Ascending aorta (tissue), 2 donors: ENCODE measurements around the gene NUMB. TPM values are rescaled to one million over a fixed set of nuclear protein-coding genes. Genes with fewer than 3 reads are reported as not detected.
"Not testable (repeated sequence)": the region's sequence is repeated elsewhere in the genome, so short reads cannot be mapped to it uniquely, and the experiment has no call there.

Experiments used
- DNase-seq, 2 donors: peaks; one replicate each; pipeline ENCODE4 v3.0.0-alpha.2; 2019; ENCODE audit warnings: low spot score in 2 of 2
- H3K27ac ChIP-seq, 2 donors: fragments of 200-600 bp; sonication (generic); one replicate each; pipeline ENCODE4 v1.5.1; 2016 to 2017; ENCODE audit warnings: mild to moderate bottlenecking in 1 of 2
- H3K27me3 ChIP-seq: fragments of 200-600 bp; sonication (generic); one replicate; pipeline ENCODE4 v1.5.1; 2017
- H3K36me3 ChIP-seq, 2 donors: fragments of 200-600 bp; sonication (generic); one replicate each; pipeline ENCODE4 v1.5.1; 2016
- H3K4me1 ChIP-seq, 2 donors: fragments of 200-600 bp; sonication (generic); one replicate each; pipeline ENCODE4 v1.5.1; 2016 to 2017; ENCODE audit warnings: mild to moderate bottlenecking in 1 of 2
- H3K4me3 ChIP-seq, 2 donors: fragments of 200-600 bp; sonication (generic); one replicate each; pipeline ENCODE4 v1.5.1; 2016 to 2017; ENCODE audit warnings: mild to moderate bottlenecking in 1 of 2
- H3K9me3 ChIP-seq, 2 donors: fragments of 200-600 bp; sonication (generic); one replicate each; pipeline ENCODE4 v1.5.1; 2016
- CTCF ChIP-seq, 3 experiments: fragments of 200-600 bp in 2 of 3; fragments of 450-650 bp in 1 of 3; sonication (generic) in 2 of 3; IDR thresholded peaks; one replicate each; pipeline ENCODE4 v1.5.1; 2016 to 2019; ENCODE audit warnings: antibody characterized with exemption in 3 of 3, mild to moderate bottlenecking in 1 of 3, moderate library complexity in 1 of 3
- intact Hi-C: fragments of 100-400 bp; cut with DNase I; formaldehyde crosslinking; loops from one replicate; pipeline ENCODE4 v1.15.1; 2023
- total RNA-seq: library from RNA; depleted of rRNA; stranded (reverse); fragments of >200 nt; gene quantifications from one replicate; pipeline ENCODE4 v1.1.0, GENCODE V29; 2016

Gene NUMB
- total RNA-seq, 1 donor from 2014 or later = 20.1 TPM

GRCh38 chr14:73427516-73428264 lies 30.7 kb downstream of the NUMB start:
- H3K27me3 ChIP-seq = no peaks in the 10 kb centered on the region
- no peak overlapping the region for H3K4me3 ChIP-seq
- no peak for DNase-seq
- no peaks in the 10 kb centered on the region for H3K9me3 ChIP-seq
- TF ChIP-seq CTCF (IDR thresholded peaks at IDR 0.05) = no peak
- intact Hi-C loops = no loop called here
- H3K36me3 ChIP-seq = no peaks in the 10 kb centered on the region
- peak overlapping the region; percentile 18 to 28 for H3K27ac ChIP-seq
- H3K4me1 ChIP-seq = peaks cover 0 to 7% of the 10 kb centered on the region in 2 donors

- intact Hi-C loops = no loop called here
- Histone ChIP-seq H3K36me3 (no peaks in the 10 kb centered on the region), H3K4me1 (peaks cover 0 to 7% of the 10 kb centered on the region in 2 donors), H3K9me3 (no peaks in the 10 kb centered on the region), H3K4me3 (no peak overlapping the region), H3K27me3 (no peaks in the 10 kb centered on the region), H3K27ac (peak overlapping the region in 1 of 2 donors; percentile 36)
- no peak for TF ChIP-seq CTCF (IDR thresholded peaks at IDR 0.05)
- DNase-seq = no peak
These were observed 31.5 kb downstream of the NUMB start for GRCh38 chr14:73426877-73427276.

GRCh38 chr14:73424453-73424852 lies 33.9 kb downstream of the NUMB start:
- TF ChIP-seq CTCF (IDR thresholded peaks at IDR 0.05) = no peak
- H3K27me3 ChIP-seq = no peaks in the 10 kb centered on the region
- no peak overlapping the region for H3K4me3 ChIP-seq
- H3K9me3 ChIP-seq = no peaks in the 10 kb centered on the region
- H3K27ac ChIP-seq = no peak overlapping the region
- intact Hi-C loops = no loop called here
- H3K4me1 ChIP-seq = peaks cover 0 to 7% of the 10 kb centered on the region in 2 donors
- peaks cover 0 to 9% of the 10 kb centered on the region in 2 donors for H3K36me3 ChIP-seq
- no peak for DNase-seq

GRCh38 chr14:73423092-73423491 lies 35.3 kb downstream of the NUMB start:
- H3K27ac ChIP-seq, H3K36me3 ChIP-seq, H3K9me3 ChIP-seq, DNase-seq, H3K4me1 ChIP-seq, H3K27me3 ChIP-seq, H3K4me3 ChIP-seq, intact Hi-C loops: not testable (repeated sequence)

- TF ChIP-seq CTCF (IDR thresholded peaks at IDR 0.05) = no peak
- Histone ChIP-seq H3K27me3 (no peaks in the 10 kb centered on the region), H3K36me3 (peaks cover 0 to 9% of the 10 kb centered on the region in 2 donors), H3K4me1 (no peaks in the 10 kb centered on the region), H3K4me3 (no peak overlapping the region), H3K9me3 (no peaks in the 10 kb centered on the region), H3K27ac (no peak overlapping the region)
- intact Hi-C loops = no loop called here
- no peak for DNase-seq
These were observed 35.8 kb downstream of the NUMB start for GRCh38 chr14:73422515-73422914.

- H3K4me1 ChIP-seq = peaks cover 0 to 5% of the 10 kb centered on the region in 2 donors
- intact Hi-C loops = no loop called here
- peaks cover 0 to 12% of the 10 kb centered on the region in 2 donors for H3K36me3 ChIP-seq
- DNase-seq = no peak
- TF ChIP-seq CTCF (IDR thresholded peaks at IDR 0.05) = no peak
- no peaks in the 10 kb centered on the region for H3K9me3 ChIP-seq
- no peaks in the 10 kb centered on the region for H3K27me3 ChIP-seq
- H3K27ac ChIP-seq = no peak overlapping the region
- no peak overlapping the region for H3K4me3 ChIP-seq
These were observed 40.1 kb downstream of the NUMB start for GRCh38 chr14:73418227-73418626.

GRCh38 chr14:73406248-73406647 lies 52.1 kb downstream of the NUMB start:
- intact Hi-C loops, H3K9me3 ChIP-seq, H3K27me3 ChIP-seq, H3K4me1 ChIP-seq, DNase-seq, H3K4me3 ChIP-seq, H3K27ac ChIP-seq: not testable (repeated sequence)
- H3K36me3 ChIP-seq = peaks cover 6 to 10% of the 10 kb centered on the region in 2 donors
